ENCODE measurements around the gene NR4A1. TPM values are rescaled to one million over a fixed set of nuclear protein-coding genes. Genes with fewer than 3 reads are reported as not detected.

NR4A1 gene
- polyA plus RNA-seq, 1 of the 3 experiments (the other 2 are of a cell fraction) = 120 TPM

- Histone ChIP-seq H3K4me2 (no peak overlapping the region), H3K36me3 (replicated peaks in 1 of 2; ENCODE audit: control insufficient read depth in 1 of 2, insufficient read depth in 2 of 2, low read length in 1 of 2) (peaks cover 0 to 16% of the 10 kb centered on the region in 2 experiments), H3K27me3 (ENCODE audit: insufficient read depth) (no peaks in the 10 kb centered on the region), H3K9me3 (no peaks in the 10 kb centered on the region), H3K9ac (no peak overlapping the region), H3F3A (replicated peaks; ENCODE audit: insufficient read depth) (no peaks in the 10 kb centered on the region), H3K79me2 (ENCODE audit: insufficient read depth) (peaks cover 8% of the 10 kb centered on the region; the same call in 1 of the 2 replicates), H4K20me1 (ENCODE audit: insufficient read depth) (peaks cover 16% of the 10 kb centered on the region), H2AFZ (ENCODE audit: low read depth) (no peak overlapping the region), H3K4me3 (ENCODE audit: low read depth in 2 of 2, low read length in 1 of 2) (no peak overlapping the region), H3K27ac (ENCODE audit: low read depth in 2 of 2, low read length in 1 of 2) (no peak overlapping the region; a peak in 1 of 4 replicates), H3K9me2 (no peaks in the 10 kb centered on the region), H3K4me1 (ENCODE audit: control insufficient read depth in 1 of 2, insufficient read depth in 2 of 2, low read depth in 1 of 2, low read length in 1 of 2) (peaks cover 0 to 28% of the 10 kb centered on the region in 2 experiments; a peak in 1 of 4 replicates)
- POLR2A ChIA-PET = interaction anchor here (1.3 to 2.3 kb wide), 3 partner anchors 11 to 57 kb away, joined by 5 to 7 read pairs (median 5); partner anchors contain the start of gene ATG101
- TF ChIP-seq USF2 (IDR thresholded peaks at IDR 0.05; ENCODE audit: borderline replicate concordance, low read depth, low read length) (no peak), JUND (IDR thresholded peaks at IDR 0.05) (no peak), MXI1 (IDR thresholded peaks at IDR 0.05; ENCODE audit: low read depth, low read length) (no peak), YY1 (IDR thresholded peaks at IDR 0.05; ENCODE audit: low read depth) (no peak), EZH2phosphoT487 (IDR thresholded peaks at IDR 0.05; ENCODE audit: borderline replicate concordance, low read depth) (no peak), NRF1 (IDR thresholded peaks at IDR 0.05; ENCODE audit: low read depth, low read length) (no peak), SMC3 (IDR thresholded peaks at IDR 0.05; ENCODE audit: low read depth, low read length) (no peak)
- DNase-seq = no peak
- CTCF ChIA-PET = interaction anchor here (0.7 to 24.8 kb wide), 19 partner anchors 8 to 899 kb away, joined by 3 to 949 read pairs (median 4); partner anchors contain the start of genes ATG101 and TAMALIN
- 79% methylated on average over 13 of the region's 13 CpGs for WGBS (ENCODE audit: low lambda C conversion rate)
These were observed 30.9 kb downstream of the NR4A1 start for GRCh38 chr12:52082026-52082668.

GRCh38 chr12:52082669-52082987 is 31.4 kb downstream of the NR4A1 start:
- 100% methylated on average over 1 of the region's 4 CpGs for WGBS (ENCODE audit: low lambda C conversion rate)
- Histone ChIP-seq H3K4me1 (ENCODE audit: control insufficient read depth in 1 of 2, insufficient read depth in 2 of 2, low read depth in 1 of 2, low read length in 1 of 2) (peaks cover 0 to 28% of the 10 kb centered on the region in 2 experiments; a peak in 1 of 4 replicates), H3K36me3 (replicated peaks in 1 of 2; ENCODE audit: control insufficient read depth in 1 of 2, insufficient read depth in 2 of 2, low read length in 1 of 2) (peaks cover 0 to 15% of the 10 kb centered on the region in 2 experiments), H3K27me3 (ENCODE audit: insufficient read depth) (no peaks in the 10 kb centered on the region), H3K9me3 (no peaks in the 10 kb centered on the region), H3K9ac (no peak overlapping the region), H3K79me2 (ENCODE audit: insufficient read depth) (peaks cover 8% of the 10 kb centered on the region; the same call in 1 of the 2 replicates), H3K4me3 (ENCODE audit: low read depth in 2 of 2, low read length in 1 of 2) (no peak overlapping the region), H3K27ac (ENCODE audit: low read depth in 2 of 2, low read length in 1 of 2) (no peak overlapping the region; a peak in 1 of 4 replicates), H3F3A (replicated peaks; ENCODE audit: insufficient read depth) (no peaks in the 10 kb centered on the region), H3K9me2 (no peaks in the 10 kb centered on the region), H2AFZ (ENCODE audit: low read depth) (no peak overlapping the region), H3K4me2 (no peak overlapping the region), H4K20me1 (ENCODE audit: insufficient read depth) (peaks cover 16% of the 10 kb centered on the region)
- POLR2A ChIA-PET = interaction anchor here (1.3 to 2.3 kb wide), 3 partner anchors 13 to 57 kb away, joined by 4 to 7 read pairs (median 5); partner anchors contain the start of gene ATG101
- CTCF ChIA-PET = interaction anchor here (0.6 to 24.8 kb wide), 22 partner anchors 8 to 898 kb away, joined by 3 to 949 read pairs (median 4); partner anchors contain the start of gene ATG101
- DNase-seq = no peak
- TF ChIP-seq SMC3 (IDR thresholded peaks at IDR 0.05; ENCODE audit: low read depth, low read length) = no peak
- TF ChIP-seq FOSL2 (IDR thresholded peaks at IDR 0.05; ENCODE audit: borderline replicate concordance, low read depth) = no peak
- no peak for TF ChIP-seq USF1 (IDR thresholded peaks at IDR 0.05; ENCODE audit: borderline replicate concordance, low read depth)
- no peak for TF ChIP-seq RAD21 (IDR thresholded peaks at IDR 0.05; ENCODE audit: low read length)
- no peak for TF ChIP-seq CHD2 (IDR thresholded peaks at IDR 0.05; ENCODE audit: low read length, partially characterized antibody)
- TF ChIP-seq MXI1 (IDR thresholded peaks at IDR 0.05; ENCODE audit: low read depth, low read length) = no peak
- no peak for TF ChIP-seq EP300 (IDR thresholded peaks at IDR 0.05; ENCODE audit: borderline replicate concordance in 1 of 2, low read depth in 1 of 2, low read length in 1 of 2)
- TF ChIP-seq PBX3 (IDR thresholded peaks at IDR 0.05) = no peak
- no peak for TF ChIP-seq IRF3 (IDR thresholded peaks at IDR 0.05; ENCODE audit: low read depth, low read length)
- TF ChIP-seq USF2 (IDR thresholded peaks at IDR 0.05; ENCODE audit: borderline replicate concordance, low read depth, low read length) = no peak
- no peak for TF ChIP-seq REST (IDR thresholded peaks at IDR 0.05; ENCODE audit: low read depth, low read length)
- no peak for TF ChIP-seq FOXM1 (IDR thresholded peaks at IDR 0.05; ENCODE audit: low read depth)

Measured in SK-N-SH (cell line).